ENCODE results near the gene GRIP2.

Gene GRIP2

DNA sequence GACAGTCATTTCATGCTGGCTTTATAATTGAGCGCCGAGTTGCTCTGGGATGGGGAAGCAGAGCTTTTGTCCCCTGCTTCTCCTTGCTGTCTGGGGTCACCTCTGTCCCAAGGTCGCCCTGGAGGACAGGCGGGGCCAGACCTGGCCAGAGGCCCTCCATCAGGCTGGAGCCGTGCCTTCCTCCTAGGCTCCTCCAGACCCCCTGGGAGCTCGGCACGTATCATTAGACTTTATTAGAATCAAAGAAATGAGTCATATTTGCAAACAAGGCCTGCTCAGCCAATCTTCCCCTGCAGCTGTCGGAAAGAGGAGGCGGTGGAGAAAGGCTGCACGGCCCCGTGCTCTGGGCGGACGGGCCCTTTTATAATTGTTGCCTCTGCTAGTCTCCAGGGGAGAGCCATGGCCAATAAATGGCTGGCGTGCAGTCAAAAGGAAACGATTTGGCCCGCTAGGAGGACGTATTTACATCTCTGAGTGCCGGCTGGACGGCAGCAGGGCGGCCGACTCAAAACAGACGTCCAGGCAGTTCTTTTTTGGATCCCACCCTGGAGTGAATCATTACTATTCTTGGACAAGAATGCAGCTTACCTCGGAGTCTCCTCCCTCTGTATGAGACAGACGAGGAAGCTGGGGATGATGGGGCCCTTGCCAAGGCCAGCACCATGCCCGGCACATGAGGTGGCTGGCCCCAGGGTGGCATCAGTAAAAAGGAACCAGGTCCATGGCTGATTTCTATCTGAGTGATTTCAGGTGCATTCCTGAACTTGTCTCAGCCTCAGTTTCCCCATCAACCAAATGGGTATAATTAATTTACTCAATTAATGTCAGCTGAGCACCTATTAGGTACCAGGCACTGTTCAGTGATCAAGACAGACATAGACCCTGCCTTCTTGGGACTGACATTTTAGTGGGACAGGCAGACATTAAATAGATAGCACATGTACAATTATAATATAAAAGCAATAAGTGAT lies 87.1 kb downstream of the GRIP2 start:
- peak; percentile 66 for DNase-seq (ENCODE audit: low read depth)

DNA sequence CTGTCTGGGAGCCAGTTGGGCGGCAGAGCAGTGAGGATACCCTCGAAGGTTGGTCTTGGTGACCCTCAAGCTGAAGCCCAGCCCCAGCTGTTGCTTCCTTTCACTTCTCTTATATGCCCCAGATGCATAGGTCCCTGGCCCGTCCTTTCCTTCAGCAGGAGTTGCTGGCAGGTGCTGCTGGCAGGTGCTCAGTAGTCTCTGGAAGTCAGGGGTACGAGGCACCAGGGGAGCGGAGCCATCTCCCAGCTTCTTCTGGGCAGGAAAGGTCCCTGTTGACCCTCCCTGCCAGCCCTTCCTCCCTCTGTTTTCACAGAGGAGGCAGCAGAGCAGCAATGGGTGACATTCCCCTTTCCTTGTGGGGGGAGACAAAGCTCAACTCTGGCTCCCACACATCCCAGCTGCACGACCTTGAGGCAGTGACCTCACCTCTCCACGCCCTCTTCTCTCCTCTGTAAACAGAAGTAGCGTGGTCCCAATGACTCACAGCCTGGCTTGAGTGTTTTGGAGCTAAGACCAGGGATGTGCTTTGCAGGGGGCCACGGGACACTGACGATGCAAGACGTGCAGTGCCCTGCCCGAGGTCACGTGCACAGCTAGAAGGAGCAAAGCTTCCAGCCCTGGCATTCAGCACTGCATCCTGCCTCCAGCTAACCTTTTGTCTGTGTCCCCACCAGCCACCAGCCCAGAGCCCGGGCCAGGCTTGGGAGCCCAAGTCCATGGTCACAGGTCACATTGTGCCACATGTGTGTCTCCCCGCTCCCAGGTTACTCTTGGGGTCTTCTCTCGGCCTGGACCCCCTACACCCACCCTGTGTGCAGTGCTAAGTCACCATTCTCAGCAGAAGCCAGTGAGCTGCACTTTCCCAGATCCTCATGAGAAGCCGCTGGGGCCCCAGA lies 88.0 kb downstream of the GRIP2 start:
- no peak for DNase-seq (ENCODE audit: low read depth)

DNA sequence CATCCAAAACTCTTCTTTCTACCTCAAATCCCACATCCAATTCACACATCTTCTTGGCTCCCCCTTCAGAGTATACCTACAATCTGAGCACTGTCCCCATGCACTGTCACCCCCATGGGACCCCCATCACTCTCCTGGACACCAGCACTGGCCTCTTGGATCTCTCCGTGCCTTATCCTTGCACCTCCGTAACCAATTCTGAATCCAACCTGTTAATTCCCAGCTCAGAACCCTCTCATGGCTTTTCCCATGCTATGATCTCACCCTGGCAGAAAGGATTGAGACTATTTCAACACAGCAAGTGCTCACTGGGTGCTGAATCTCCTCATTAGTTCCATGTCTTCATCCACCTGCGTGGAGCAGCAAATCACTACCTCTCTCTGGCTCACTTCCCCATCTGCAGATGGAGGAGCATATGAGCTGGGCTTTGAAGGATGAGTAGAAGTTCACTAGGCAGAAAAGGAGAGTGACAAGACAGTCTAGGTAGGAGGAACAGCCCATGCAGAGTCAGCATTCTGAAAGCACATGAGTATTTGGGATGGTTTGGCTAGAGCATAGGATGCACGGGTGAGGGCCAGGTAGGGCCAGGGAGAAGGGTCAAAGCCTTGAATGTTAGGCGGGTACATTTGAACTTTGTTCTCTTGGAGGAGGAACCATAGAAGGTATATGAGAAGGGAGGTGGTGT lies 89.1 kb downstream of the GRIP2 start:
- DNase-seq (ENCODE audit: low read depth) = no peak

DNA sequence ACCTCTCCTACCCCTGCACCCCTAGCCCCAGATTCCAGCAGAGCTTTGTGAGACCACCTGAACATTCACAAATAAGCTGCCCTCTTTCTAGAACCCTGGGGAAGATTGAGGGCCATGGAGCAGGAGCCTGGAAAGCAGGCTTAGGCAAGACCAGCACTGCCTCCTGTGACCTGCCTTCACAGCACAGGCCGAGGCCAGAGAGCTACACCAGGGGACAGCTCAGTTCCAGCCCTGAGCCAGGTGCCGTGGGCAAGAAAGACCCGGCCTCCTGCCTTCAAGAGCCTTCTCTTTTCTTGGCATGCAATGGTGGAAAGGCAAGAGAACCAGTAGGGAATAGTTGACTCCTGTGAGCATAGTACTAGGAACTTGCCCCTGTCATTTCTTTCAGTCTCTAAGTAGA lies 89.6 kb downstream of the GRIP2 start:
- no peak for DNase-seq (ENCODE audit: low read depth)

DNA sequence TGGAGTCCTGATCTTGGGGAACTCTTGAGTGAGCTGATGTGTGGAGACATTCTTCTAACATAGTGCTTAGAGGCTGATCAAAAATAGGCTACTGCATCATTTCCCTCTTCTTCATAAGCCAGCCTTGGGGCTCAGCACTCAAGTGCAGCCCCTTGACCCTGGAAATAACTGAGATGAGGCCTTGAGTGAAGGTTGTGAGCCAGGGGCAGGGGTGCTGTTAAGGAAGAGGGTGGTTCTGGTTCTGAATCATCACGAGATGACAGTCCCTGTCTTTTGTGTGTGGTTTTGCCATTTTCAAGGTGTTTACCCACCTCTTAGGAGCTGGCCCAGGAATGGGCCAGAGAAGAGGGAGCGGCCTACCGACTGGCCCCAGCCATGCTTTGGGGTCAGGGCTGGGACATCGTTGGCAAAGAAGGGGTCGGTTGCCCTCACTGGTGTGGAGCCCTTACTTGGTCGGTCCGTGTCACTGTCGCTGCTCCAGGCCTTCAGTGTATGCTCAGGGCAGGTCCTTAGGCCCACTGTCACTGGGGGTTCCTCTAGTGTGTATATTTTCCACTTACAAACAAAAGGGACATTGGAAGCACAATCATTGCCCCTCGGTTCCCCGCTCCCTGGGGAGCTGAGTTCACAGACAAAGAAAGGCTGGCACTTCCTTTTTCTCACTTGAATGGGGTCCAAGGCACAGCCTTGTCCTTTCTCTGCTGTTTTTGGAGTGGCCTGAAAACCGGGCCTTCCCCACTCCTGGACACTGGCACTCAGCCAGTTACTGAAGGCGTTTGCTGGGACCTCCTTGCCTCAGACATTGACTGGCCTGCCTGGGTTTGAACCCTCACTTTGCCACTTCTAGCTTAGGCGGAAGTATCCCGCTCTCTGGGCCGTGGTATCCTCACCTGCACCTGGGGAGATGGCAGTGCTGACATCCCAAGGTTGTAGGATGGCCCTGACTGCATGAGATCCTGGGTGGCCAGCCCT lies 91.1 kb downstream of the GRIP2 start:
- no peak for DNase-seq (ENCODE audit: low read depth)

DNA sequence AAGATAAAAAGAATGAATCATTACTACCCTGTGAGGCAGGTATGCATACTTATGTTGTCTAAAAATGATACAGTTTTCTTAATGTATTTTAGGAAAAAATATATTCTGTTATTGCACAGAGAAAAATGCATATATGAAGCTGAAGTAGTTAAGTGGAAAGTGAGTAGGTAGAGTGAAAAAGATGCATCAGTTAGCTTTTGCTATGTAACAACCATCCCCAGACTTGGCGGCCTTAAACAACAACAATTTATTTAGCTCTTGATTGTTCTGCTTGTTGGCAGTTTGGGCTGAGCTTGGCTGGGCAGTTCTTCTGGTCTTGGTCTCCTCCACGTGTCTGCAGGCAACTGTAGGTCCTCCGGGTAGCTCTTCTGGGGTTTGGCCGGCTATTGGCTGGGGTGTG lies 92.1 kb downstream of the GRIP2 start:
- DNase-seq (ENCODE audit: low read depth) = no peak

DNA sequence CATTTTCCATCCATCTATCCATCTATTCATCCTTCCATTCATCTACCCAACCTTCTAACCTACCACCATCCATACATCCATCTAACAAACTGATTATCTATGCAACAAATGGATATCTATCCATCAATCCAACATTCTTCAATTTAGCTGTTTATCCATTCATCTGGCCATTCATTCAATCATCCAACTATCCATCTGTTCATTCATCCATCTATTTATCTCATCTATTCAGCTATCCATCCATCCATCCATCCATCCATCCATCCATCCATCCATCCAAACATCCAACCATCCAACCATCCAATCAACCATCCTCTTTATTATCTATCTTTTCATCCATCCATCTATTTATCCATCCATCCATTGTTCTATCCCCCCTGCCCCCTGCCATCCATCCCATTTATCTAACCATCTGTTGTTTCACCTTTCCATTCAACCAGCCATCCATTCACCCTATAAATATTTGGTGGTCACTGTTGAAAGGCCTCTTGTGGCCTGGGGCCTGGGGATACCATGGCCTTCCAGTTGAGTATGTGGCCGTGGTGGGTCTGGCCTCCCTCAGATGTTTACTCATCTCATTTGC lies 93.1 kb downstream of the GRIP2 start:
- no peak for DNase-seq (ENCODE audit: low read depth)

DNA sequence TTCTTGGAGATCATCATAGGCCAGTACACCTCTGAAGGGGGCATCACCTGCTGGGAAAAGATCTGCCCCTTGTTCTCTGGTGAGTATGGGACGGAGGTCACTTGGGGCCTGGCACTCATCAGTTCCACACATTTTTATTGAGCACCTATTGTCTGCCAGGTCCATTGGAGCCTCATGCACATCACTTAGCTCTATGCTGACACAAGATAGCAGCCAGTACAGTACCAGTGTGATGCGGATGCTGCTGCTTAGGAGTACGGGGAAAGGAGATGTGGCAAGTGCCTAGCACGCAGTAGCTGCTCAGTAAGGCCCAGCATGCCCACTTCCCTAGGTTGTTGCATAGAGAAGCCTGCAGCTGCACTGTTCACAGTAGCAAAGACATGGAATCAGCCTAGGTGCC lies 94.4 kb downstream of the GRIP2 start:
- no peak for DNase-seq (ENCODE audit: low read depth)

DNA sequence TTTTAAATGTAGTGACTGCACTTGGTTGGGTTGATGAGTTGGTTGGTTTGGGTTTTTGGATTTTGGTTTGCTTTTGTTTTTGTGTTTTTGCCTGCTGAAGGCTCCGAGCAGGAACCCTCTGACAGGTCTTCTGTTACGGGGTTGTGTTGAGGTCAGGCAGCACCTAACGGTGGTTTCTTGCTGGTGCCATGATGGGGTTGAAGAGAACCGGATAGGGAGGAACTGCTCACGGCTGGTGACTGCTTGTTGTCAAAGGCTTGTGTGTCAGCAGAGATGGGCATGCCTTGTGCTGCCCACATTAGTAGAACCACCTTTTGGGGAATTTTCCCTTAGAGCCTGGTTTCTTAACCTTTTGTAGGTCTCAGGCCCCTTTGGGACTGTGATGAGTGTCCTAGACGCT lies 95.8 kb downstream of the GRIP2 start:
- DNase-seq (ENCODE audit: low read depth) = no peak

DNA sequence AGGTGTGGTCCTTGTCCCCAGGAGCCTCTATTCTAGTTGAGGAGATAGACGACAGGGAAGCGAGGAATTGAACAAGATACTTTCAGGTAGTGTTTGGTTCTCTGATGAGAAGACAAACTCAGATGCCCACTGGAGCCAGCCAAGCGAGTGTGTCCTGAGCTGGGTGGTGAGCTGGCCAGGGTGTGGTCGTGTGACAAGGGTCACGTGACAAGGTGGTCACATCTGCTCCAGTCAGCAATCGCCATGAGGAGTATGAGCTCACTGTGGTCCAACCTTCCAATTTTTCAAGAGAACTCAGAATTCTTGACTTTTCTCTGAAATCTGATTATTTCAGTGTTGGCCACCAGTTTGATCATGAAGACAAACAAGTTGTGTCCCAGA lies 98.2 kb downstream of the GRIP2 start:
- no peak for DNase-seq (ENCODE audit: low read depth)

DNA sequence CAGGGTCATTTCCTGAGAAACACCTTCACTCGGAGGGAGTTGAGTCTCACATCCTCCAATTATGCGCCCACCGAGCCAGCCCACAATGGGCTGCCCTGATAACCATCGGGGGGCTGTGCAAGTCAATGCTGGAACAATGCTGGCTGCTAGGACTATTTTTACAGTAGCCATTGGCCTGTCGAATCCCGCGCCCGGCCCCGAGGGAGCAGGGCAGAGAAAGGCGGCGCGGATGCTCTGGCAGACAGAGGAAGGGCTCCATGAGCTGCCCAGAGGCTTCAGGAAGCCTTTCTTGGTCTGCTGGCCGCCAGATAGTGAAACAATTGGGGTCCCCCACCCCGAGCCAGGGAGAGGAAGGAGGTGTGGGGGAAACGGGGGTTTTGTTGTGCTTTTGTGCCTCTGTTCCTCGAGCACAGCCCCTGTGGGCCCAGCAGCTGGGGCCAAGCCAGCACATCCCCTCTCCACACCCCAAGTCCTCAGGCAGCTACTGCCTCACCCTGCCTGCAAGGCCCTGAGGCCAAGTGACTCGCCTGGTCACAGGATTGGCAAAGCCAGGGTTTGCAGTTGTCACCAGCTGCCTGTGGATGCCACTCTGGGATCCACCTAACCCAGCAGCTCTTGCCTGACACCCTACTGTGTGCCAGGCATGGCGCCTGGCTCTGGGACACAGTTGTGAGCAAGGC lies 98.8 kb downstream of the GRIP2 start:
- no peak for DNase-seq (ENCODE audit: low read depth)

DNA sequence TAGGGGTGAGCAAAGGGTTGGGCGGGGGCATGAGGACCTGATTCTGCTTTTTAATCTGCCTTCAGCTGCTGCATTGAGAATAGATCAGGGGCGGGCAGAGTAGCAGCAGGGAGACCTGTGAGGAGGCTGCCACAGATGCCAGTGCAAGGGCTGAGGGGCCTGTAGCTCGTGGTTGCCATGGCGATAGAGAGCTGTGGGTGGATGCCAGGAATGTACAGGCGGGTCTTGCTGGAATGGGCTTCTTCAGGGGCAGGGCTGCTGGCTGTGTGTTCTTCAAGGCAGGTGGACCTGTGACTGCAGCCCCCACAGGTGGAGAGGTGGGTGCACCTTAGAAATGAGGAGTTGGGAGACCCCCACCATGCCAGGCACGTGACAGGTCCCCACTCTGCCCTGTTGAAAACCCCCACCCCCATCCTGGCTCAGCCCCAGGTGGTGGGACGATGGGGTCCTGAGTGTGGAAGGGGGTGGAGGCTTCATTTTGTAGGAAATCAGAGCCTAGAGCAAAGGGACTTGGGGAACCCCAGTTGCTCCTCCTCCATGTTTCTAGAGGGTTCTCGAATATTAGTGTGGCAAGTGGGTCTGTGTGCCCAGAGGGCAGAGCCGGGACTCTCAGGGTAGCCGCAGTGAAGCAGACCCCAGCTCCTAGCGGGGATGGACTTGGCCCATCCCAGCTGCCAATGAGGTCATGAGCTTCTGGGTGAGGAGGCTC lies 99.5 kb downstream of the GRIP2 start:
- DNase-seq (ENCODE audit: low read depth) = no peak

DNA sequence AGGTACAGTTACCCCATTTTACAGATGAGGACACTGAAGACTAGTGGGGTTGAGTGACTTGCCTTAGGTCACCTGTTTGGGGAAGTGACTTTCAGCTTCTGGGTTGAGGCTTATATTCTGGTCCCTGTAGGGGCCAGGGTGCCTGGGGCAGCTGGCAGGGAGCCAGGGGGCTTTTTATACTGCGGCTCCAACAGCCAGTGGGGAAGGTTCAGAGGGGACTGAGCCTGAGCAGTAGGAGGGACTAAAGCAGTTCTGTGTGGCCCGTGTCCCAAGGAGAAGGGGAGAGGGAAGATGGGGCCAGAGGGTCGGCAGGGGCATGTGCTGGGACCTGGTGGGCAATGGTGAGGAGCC lies 100.0 kb downstream of the GRIP2 start:
- DNase-seq (ENCODE audit: low read depth) = no peak

DNA sequence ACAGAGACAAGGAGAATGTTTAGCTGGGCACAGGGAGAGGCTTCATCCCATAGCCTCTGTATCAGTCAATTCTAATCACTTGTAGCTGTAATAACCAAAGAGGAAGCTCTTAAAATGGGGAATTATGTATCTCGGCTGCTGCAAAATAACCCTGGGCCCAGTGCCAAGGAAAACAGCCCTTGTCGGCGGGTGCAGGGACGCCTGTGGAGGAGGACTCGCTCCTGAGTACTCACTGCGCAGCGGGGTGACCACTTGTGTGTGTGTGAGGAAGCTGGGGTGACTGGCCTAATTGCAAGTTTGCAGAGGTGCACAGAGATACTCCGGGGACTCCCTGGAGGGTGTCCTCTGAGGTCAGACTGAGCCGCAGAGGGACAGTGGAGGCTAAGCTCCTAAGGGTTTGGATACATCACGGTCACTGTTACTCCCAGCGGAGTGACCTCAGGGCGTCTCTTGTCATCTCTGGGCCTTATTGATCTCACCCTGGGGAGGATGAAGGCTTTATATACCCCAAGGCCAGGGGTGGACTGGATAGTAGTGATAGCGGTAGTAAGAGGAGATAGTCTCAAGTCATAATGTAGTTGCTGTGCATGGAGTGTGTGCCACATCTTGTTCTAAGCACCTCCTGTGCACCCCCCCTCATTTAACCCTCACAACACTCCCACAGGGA lies 100.5 kb downstream of the GRIP2 start:
- no peak for DNase-seq (ENCODE audit: low read depth)

Measured in HS-27A (cell line).